HG03175 (cell line): ENCODE data around the gene RNF208.
"Not testable (repeated sequence)": the region's sequence is repeated elsewhere in the genome, so short reads cannot be mapped to it uniquely, and the experiment has no call there.

Source experiments
- ATAC-seq: cut with Tn5 transposase; IDR thresholded peaks from one replicate; pipeline ENCODE4 v1.9.1; 2021; ENCODE audit warnings: mild to moderate bottlenecking, moderate library complexity; ENCODE audit not compliant: unreplicated experiment

RNF208 gene

GRCh38 chr9:137253717-137254623 lies 31.9 kb upstream of the RNF208 start:
- no peak for ATAC-seq

DNA sequence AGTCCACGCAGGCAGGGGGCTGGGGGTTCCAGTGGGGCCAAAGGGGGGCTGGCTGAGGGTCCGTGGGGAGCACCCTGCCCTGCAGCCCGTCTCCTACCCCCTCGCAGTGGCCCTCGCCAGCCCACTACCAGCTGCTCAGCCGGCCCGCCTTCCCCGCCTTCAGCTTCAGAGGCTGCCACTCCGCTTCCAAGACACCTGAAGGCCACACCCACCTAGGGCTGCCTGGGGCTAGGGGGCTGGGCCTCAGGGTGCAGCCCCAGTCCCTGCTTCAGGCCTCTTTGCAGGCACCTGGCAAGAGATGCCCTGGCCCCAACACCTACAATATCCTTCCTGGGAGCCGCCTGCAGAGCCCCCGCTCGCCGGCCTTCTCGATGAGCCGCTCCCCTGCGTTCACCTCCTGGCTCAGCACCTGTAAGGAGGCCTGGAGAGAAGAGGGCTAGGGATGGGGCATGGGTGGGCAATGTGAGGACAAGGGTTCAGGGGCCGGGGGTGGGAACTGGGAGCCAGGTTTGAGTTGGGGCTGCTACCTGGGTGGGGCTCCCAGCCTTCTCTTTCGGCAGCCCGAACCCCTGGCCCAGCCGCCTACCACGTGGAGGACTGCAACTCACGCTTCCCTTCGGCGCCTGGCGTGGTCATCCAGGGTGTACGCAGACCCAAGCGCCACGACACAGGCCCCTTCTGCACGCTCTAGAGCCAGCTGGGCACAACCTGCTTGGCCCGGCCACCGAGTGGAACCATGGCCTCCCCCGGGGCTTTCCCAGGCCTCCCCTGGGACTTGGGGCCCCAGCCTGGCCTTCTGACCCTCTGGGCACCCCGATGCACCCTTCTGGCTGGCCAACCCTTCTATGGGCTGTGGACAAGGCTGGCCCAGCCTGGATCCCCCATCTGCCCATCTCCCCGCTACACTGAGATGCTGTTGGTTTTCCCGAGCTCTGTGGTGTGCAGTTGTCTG lies 30.8 kb upstream of the RNF208 start:
- no peak for ATAC-seq

DNA sequence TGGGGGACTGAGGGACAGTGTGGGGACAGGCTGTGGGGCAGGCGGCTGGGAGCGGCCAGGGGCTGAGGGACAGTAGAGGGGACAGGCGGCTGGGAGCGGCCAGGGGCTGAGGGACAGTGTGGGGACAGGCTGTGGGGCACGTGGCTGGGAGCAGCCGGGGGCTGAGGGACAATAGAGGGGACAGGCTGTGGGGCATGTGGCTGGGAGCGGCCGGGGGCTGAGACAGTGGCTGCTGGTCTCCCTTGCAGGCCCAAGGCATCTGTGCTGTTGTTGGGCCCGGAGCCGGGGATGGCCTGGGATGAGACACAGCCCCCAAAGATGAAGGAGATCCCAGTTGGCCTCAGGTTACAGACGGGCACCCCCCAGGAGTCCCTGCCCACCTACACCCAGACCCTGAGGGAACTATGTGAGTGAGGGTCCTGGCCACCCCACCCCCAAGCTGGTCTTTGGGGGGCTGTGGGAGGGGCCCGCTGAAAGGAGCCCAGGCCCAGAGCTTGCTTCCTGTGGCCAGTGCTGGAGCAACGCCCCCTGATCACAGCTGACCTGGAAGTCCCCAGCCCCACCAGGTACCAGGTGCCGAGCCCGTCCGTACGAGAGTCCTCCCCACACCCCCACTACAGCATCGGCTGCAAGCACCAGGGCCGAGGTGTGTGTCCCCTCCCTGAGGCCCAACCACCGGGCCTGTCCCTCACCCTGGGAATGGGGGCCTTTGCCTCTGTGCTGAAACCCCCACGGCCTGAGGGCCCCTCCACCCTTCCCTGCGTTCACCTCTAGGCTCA lies 29.6 kb upstream of the RNF208 start:
- ATAC-seq: no peak

- no peak for ATAC-seq
These were observed 29.1 kb upstream of the RNF208 start, which contains the start of gene STPG3 for GRCh38 chr9:137251194-137251461. Gene STPG3 (plus strand): TSS chr9:137251286. CDS start chr9:137251287, 1 bp downstream.

GRCh38 chr9:137250329-137251193 lies 28.5 kb upstream of the RNF208 start:
- ATAC-seq: no peak

DNA sequence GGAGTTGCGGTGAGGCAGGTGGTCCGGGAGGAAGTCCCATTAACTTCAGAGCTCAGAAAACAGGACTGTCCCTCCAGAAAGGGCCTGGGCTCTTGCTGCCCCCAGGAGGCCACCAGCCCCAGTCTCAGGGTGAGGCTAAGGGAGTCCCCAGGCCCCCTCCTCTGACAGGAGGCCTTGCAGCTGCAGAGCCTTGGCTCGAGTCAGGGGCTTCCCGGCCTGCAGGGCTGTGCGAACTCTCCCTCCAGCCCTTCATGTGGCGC lies 25.8 kb upstream of the RNF208 start:
- no peak for ATAC-seq

- ATAC-seq: no peak
These were observed 25.3 kb upstream of the RNF208 start for GRCh38 chr9:137247135-137247915.

DNA sequence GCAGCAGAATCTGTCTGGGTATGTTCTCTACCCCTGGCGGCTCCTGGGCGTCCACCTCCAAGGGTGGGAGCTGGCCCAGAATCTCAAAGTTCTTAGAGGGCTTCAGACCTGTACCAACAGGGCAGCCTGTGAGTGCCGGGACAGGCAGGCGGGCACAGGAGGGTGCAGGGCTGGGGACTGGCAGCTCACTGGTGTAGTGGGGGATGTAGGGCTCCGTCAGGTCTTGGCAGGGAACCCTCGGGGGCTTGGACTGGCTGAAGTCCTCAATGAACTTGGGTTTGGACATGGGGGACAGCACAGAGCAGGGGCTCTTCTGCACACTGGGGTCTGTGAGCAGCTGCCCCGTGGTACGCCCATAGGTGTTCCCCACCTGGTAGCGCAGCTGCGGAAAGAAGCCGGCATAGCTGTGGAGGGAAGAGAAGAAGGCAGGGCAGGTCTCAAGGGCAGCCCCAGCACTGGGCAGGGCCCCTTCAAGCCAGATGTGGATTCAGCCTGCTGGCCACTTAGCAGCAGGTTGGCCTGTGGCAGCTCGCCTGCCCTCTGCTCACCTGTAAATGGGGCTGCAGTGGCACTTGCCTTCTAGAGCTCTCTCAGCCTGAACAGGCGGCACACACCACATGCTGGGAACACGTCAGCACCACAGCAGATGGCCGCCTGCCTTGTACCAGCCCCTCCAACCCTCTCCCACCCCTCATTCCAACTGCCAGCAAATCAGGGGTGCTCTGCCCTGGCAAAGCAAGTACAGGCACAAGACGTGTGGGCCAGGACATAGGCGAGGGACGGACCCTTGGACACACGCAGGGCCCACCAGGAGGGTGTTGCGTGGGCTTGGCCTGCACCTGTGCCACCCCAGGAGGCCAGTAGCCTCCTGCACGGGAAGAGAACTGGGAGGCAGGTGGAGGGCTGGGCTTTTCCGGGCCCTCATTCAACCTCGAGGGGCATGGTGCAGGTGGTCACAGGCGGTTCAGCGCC lies 23.7 kb upstream of the RNF208 start:
- no peak for ATAC-seq

DNA sequence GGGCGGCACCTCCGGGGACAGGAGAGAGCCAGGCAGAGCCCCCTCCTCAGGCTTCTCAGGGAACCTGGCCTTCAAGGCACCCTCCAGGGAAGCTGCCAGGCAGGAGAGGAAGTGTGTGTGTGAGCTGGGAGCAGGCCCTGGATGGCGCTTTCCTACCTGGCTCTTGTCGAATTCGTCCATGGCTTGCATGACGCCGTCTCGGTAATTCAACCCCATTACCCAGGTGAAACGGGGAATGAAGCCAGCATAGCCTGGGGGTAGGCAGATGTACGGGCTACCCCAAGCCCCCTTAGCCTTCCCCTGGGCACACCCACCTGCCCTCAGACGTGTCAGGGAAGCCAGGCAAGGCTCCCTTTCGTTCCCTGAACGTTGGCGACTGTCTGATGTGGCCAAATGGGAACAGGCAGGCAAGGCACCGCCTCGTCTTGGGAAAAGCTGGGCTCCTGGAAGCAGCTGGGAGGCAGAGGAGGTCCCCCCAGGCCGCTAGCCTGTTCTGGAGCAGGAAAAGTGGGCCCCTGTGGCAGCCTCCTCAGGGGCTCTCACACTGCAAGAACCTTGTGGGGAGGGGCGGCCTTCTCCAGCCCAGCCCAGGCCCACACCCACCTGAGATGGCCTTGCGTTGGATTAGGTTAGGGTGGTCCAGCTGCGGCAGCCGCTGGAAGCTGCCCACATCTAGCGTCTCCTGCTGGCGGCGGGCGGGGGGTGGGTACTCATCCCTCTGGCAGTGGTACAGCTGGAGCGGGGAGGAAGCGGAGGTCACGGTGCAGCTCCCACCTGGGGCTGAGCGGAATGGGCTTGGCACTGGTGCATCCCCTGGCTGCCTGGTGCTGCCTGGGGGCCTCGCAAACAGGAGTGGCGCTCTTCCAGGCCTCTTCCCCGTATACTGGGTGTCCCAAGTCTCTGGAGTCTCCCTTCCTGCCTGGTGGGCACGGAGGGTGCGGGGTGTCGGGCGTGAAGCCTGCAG lies 22.7 kb upstream of the RNF208 start:
- no peak for ATAC-seq

DNA sequence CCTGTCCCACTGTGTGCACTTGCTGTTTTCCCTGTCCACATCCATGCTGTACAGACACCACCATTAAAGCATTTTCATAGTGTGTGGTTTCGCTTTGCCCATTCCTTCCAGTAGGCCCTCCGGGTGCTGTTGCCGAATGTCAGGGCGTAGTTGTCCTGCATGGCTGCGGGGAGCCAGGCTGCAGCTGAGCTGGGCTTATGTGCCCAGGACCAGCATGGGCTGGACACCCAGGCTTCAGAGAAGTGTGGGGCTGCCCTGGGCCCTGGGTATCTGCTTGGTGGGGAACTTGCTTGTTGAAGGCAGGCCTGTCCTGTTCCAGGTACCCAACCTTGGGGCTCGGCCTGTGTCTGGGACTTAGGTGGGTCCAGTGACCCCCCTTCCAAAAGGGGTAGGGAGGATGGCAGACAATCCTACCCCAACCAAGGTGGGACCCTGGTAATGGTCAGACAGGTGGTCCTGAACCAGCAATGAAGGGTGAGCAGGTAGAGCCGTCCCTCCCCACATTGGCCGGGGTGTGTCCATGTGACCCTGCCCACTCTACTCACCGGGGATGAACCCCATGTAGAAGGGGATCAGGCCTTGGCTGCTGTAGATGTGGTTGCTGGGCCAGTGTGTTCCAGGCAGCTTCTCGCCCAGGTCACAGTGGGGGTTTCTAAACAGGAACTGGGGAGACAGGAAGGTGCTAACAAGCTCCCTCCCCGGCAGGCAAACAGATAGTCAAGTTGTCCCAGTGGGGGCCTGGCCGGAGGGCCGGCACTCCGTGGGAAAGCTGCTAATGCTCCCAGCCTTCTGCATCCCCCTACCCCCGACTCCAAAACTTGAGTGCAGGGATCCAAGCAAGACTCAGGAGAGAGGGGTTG lies 21.8 kb upstream of the RNF208 start:
- ATAC-seq: no peak

DNA sequence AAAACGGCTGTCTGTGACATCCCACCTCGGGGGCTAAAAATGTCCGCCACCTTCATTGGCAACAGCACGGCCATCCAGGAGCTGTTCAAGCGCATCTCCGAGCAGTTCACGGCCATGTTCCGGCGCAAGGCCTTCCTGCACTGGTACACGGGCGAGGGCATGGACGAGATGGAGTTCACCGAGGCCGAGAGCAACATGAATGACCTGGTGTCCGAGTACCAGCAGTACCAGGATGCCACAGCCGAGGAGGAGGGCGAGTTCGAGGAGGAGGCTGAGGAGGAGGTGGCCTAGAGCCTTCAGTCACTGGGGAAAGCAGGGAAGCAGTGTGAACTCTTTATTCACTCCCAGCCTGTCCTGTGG lies 21.2 kb upstream of the RNF208 start:
- not testable (repeated sequence) for ATAC-seq

DNA sequence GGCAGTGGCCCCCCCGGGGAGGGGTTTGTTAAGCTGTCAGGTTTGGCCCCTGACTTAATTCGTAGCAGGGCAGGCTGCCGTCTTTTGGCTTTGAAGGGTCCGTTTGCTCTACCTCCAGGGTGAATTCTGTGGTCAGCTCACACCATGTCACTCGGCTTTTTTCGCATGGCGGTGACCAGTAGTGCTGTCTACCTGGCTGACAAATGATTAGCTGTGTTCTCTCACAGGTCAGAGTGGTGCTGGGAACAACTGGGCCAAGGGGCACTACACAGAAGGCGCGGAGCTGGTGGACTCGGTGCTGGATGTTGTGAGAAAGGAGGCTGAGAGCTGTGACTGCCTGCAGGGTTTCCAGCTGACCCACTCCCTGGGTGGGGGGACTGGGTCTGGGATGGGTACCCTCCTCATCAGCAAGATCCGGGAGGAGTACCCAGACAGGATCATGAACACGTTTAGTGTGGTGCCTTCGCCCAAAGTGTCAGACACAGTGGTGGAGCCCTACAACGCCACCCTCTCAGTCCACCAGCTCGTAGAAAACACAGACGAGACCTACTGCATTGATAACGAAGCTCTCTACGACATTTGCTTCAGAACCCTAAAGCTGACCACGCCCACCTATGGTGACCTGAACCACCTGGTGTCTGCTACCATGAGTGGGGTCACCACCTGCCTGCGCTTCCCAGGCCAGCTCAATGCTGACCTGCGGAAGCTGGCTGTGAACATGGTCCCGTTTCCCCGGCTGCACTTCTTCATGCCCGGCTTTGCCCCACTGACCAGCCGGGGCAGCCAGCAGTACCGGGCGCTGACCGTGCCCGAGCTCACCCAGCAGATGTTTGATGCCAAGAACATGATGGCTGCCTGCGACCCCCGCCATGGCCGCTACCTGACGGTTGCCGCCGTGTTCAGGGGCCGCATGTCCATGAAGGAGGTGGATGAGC lies 20.5 kb upstream of the RNF208 start:
- ATAC-seq: no peak

DNA sequence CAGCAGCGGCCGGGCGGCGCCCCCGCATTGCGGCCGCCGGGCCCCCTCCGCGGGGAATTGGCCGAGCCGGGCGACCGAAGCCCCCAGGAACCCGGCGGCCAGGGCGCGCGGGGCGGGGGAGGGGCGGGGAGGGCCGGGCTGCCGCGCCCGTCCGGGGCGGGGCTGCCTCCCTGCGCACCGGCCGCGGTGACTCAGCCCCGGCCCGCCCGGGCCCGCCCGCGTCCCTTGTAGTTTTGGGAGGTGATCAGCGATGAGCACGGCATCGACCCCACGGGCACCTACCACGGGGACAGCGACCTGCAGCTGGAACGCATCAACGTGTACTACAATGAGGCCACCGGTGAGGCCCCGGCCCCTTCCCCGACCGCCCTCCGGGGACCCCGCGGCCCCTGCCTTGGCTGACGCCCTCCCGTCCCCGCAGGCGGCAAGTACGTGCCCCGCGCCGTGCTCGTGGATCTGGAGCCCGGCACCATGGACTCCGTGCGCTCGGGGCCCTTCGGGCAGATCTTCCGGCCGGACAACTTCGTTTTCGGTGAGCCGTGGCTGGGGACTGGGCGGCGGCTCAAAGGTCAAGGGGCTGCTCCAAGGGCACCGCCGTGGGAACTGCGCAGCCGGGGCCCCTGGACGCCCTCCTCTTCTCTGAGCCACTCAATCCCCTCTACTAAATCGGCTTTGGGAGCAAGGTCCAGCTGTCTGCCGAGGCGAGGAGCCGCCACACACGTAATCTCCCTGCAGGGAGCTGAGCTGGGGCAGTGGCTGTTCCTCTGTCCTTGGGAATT lies 19.6 kb upstream of the RNF208 start:
- ATAC-seq: peak; percentile 5

DNA sequence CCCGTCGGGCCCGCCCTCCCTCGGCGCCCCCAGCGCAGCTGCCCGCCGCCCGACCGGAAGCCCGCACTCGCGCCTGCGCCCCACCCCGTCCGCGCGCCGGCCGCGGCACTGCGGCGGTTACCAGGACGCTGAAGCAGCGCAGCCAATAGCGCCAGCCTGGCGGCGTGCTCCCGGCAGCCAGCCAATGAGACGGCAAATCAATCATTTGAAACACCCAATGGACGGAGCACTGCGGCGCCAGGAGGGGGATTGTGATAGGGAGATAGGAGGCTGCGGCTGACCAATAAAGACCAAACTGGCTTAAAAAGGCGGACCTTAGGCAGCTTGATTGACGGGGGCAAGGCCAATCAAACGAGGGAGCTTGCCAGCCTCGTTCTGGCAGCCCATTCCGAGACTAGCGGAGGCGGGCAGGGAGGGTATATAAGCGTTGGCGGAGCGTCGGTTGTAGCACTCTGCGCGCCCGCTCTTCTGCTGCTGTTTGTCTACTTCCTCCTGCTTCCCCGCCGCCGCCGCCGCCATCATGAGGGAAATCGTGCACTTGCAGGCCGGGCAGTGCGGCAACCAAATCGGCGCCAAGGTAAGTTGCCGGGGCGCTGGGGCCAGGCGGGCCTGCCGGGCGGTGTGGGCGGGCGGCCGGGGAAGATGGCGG lies 18.9 kb upstream of the RNF208 start, which contains the start of gene TUBB4B:
Gene TUBB4B (plus strand): TSS at position 447 of the 649 bp plus-strand sequence. CDS start 74 bp downstream, at position 521.
- ATAC-seq: peak; percentile 76
